ENCODE measurements around the gene PALD1. TPM values are rescaled to one million over a fixed set of nuclear protein-coding genes. Genes with fewer than 3 reads are reported as not detected.

Gene PALD1
- total RNA-seq, 2 experiments from 2014 or later: 6.6 to 6.8 TPM

GRCh38 chr10:70457759-70458305 lies 20.7 kb upstream of the PALD1 start:
- intact Hi-C loops (cut with micrococcal nuclease): no loop called here
- peaks cover 4% of the 10 kb centered on the region for H3K4me1 Mint-ChIP-seq (ENCODE audit: low read depth)
- TF ChIP-seq, protein P1, sequence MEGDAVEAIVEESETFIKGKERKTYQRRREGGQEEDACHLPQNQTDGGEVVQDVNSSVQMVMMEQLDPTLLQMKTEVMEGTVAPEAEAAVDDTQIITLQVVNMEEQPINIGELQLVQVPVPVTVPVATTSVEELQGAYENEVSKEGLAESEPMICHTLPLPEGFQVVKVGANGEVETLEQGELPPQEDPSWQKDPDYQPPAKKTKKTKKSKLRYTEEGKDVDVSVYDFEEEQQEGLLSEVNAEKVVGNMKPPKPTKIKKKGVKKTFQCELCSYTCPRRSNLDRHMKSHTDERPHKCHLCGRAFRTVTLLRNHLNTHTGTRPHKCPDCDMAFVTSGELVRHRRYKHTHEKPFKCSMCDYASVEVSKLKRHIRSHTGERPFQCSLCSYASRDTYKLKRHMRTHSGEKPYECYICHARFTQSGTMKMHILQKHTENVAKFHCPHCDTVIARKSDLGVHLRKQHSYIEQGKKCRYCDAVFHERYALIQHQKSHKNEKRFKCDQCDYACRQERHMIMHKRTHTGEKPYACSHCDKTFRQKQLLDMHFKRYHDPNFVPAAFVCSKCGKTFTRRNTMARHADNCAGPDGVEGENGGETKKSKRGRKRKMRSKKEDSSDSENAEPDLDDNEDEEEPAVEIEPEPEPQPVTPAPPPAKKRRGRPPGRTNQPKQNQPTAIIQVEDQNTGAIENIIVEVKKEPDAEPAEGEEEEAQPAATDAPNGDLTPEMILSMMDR (IDR thresholded peaks at IDR 0.05): no peak
- H3K4me3 Mint-ChIP-seq: no peak overlapping the region
- ChIA-PET POLR2A (no interaction called here), CTCF (no interaction called here)
- DNase-seq (no peak), ATAC-seq (no peak)
- H3K27ac Mint-ChIP-seq: no peak overlapping the region
- H3K27me3 Mint-ChIP-seq: peaks cover 36% of the 10 kb centered on the region
- H3K9me3 Mint-ChIP-seq: no peaks in the 10 kb centered on the region
- no peaks in the 10 kb centered on the region for H3K36me3 Mint-ChIP-seq (ENCODE audit: low read depth)

DNA sequence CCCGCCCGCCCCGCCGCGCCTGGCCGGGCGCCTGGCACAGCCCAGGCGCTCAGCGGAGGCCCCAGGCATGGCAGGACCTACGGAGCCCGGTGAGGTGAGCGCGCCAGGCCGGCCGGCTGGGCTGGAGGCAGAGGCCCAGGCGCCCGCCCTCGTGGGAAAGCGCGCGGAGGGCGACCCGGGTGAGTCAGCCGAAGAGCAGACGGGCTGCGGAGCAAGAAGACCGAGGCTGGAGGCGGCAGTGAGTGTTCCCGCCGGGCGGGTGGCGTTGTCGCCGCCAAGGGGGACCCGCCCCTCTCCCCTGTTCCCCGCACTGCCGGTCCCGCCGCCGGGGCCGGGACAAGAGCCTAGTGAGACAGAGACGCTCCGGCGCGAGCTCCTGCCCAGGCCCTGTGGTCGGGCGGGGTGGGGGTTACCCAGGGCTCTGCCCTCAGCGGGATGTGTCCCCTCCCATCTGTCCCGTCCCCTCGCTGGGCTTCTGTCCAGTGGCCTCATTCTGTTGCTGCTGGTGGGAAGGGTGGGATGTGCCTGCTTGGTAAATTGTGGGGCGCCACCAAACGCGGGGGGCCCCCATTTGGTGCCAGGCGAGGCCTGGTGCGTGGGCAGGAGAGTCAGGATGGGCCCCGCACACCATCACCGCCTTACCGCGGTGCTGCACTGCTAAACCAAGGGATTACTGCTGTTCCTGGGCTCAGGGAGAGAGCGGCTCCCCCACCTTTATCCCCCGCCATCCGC lies 20.1 kb upstream of the PALD1 start:
- POLR2A ChIA-PET: no interaction called here
- intact Hi-C loops (cut with micrococcal nuclease): no loop called here
- Mint-ChIP-seq H3K4me3 (peak overlapping the region; percentile 42), H3K36me3 (ENCODE audit: low read depth) (no peaks in the 10 kb centered on the region), H3K4me1 (ENCODE audit: low read depth) (peaks cover 4% of the 10 kb centered on the region), H3K27ac (no peak overlapping the region), H3K9me3 (no peaks in the 10 kb centered on the region), H3K27me3 (peaks cover 36% of the 10 kb centered on the region)
- CTCF ChIA-PET: interaction anchor here (0.6 kb wide), 1 partner anchor 8 kb away, joined by 3 read pairs; no protein-coding TSS in a partner anchor
- ATAC-seq (peak; percentile 78), DNase-seq (peak; percentile 72)
- TF ChIP-seq, protein P1 (IDR thresholded peaks at IDR 0.05): no peak

DNA sequence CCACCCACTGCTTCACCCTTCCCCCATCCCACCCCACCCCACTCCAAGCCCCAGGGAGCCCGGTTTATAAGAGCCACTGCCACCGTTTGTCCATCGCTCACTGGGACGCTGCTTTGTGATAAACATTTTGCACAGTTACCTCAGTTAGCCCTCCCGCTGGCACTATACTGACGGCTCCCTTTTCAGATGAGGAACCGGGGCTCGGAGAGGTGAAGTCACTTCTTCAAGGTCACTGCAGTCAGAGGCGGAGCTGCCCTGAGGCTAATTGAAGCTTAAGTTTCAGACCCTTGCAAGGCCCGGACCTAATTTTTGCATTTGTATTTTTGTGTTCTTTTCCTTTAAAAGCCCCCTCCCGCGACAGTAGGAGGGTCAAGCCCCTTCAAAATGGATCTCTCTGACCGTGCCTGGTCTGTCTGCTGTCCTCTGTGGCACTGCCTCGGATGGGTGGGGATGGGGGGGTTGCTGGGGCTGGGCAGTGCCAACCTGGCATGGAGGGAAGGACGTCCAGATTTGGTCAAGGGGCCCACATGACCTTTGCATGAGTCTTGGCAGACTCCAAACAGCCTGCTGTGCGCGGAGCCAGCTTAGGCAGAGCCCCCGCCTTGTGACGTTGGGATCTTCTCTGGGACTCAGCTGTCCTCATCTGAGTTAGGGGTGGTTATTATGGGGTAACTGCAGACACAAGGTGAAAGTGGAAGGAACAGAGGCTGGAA lies 19.4 kb upstream of the PALD1 start:
- ChIA-PET CTCF (interaction anchor here (0.6 to 4.1 kb wide), 2 partner anchors 8 to 18 kb away, joined by 3 to 30 read pairs; partner anchors contain the start of gene PALD1), POLR2A (no interaction called here)
- H3K27ac Mint-ChIP-seq: no peak overlapping the region
- peaks cover 36% of the 10 kb centered on the region for H3K27me3 Mint-ChIP-seq
- H3K4me3 Mint-ChIP-seq: no peak overlapping the region
- DNase-seq: no peak
- H3K4me1 Mint-ChIP-seq (ENCODE audit: low read depth): peaks cover 4% of the 10 kb centered on the region
- TF ChIP-seq, protein P1 (IDR thresholded peaks at IDR 0.05): no peak
- no peaks in the 10 kb centered on the region for H3K36me3 Mint-ChIP-seq (ENCODE audit: low read depth)
- intact Hi-C loops (cut with micrococcal nuclease): no loop called here
- ATAC-seq: no peak
- H3K9me3 Mint-ChIP-seq: no peaks in the 10 kb centered on the region

DNA sequence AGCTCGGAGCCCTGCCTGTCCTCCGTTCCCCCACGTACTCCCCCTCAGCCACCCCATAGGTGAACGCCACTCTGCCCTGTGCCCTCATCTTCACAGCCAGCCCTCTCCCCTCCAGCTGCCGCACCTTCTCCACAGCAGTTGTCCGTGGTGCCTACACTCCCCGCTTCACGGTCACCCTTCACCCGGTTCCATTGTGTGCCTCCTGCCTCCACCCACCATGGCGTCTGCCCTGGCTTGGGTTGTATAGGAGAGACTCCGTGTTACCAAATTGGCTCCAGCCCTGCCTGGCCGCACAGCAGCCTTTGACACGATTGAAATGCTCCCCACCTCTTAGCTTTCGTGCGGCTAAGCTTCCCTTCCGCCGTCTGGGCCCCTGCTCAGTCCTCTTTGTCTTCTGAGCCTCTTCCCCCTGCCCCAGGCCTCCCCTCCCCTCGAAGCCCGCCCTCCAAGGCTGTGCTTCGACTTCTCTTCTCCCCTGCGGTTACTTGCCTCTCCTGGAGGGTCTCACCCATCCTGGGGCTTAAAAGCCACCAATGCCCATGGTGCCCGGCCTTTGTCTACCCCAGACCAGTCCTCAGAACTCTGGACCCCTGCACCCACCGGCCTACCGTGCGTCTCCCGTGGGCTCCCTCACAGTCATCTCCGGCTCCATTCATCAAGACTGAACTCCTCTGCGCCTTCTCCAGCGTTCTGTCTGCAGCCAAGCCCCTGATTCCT lies 18.6 kb upstream of the PALD1 start:
- ChIA-PET POLR2A (no interaction called here), CTCF (interaction anchor here (1.0 to 4.1 kb wide), 6 partner anchors 15 to 81 kb away, joined by 3 to 30 read pairs (median 11); partner anchors contain the start of gene PALD1)
- H3K36me3 Mint-ChIP-seq (ENCODE audit: low read depth): no peaks in the 10 kb centered on the region
- H3K27ac Mint-ChIP-seq: no peak overlapping the region
- TF ChIP-seq, protein P1 (IDR thresholded peaks at IDR 0.05): no peak
- no peak for DNase-seq
- intact Hi-C loops (cut with micrococcal nuclease): loop anchor here (5.0 kb wide), 1 partner anchor 82 kb away; no protein-coding TSS in a partner anchor
- ATAC-seq: no peak
- H3K4me3 Mint-ChIP-seq: no peak overlapping the region
- peaks cover 4% of the 10 kb centered on the region for H3K4me1 Mint-ChIP-seq (ENCODE audit: low read depth)
- peaks cover 36% of the 10 kb centered on the region for H3K27me3 Mint-ChIP-seq
- no peaks in the 10 kb centered on the region for H3K9me3 Mint-ChIP-seq
